ENCODE measurements around the gene IBTK.

The IBTK gene

DNA sequence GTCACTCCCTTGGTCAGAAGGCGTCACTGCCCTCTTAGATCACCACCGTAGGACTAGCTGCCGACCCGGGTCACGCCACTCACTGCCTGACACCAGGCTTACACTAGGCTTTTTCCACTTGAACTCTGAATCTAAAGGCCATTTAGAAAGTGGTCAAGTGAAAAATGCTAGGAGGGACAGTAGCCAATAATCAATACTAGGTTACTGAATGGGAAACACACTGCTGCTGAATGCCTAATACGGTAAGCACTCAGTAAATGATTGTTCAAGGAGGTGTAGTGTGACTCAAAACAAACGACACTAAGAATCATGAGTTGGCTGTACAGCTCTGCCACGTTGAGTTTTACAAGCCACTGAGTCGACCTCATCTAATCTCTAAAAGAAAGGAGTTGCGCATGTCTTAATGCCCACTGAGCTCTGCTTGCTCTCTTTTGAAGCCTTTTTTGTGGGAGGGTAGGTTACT, 760 bp upstream of the IBTK start:
- Histone ChIP-seq H3K27me3 (ENCODE audit: control insufficient read depth, low read length) (no peaks in the 10 kb centered on the region), H3K9me2 (replicated peaks; ENCODE audit: control insufficient read depth, low read length) (no peaks in the 10 kb centered on the region), H3K4me1 (ENCODE audit: control insufficient read depth, low read length) (peaks cover 34% of the 10 kb centered on the region), H3K27ac (ENCODE audit: low read depth, low read length) (0 out of 2 replicates have a peak overlapping the region, but pooled peaks have one; percentile 43), H3K4me3 (ENCODE audit: low read length) (peak overlapping the region; percentile 78), H3F3A (ENCODE audit: control insufficient read depth, insufficient read depth) (no peaks in the 10 kb centered on the region), H3K36me3 (ENCODE audit: control insufficient read depth, low read length) (peaks cover 33% of the 10 kb centered on the region), H3K9me3 (ENCODE audit: control insufficient read depth, insufficient read depth, low read length) (no peaks in the 10 kb centered on the region), H3K79me2 (ENCODE audit: control insufficient read depth, low read length) (peaks cover 49% of the 10 kb centered on the region), H3K4me2 (ENCODE audit: low read length) (peak overlapping the region; percentile 91), H4K20me1 (ENCODE audit: control insufficient read depth, insufficient read depth, low read depth, low read length) (no peaks in the 10 kb centered on the region; the same call in 1 of the 2 replicates)
- TF ChIP-seq EZH2phosphoT487 (IDR thresholded peaks at IDR 0.05; ENCODE audit: borderline replicate concordance, low read length) = no peak
- TF ChIP-seq, protein P1, sequence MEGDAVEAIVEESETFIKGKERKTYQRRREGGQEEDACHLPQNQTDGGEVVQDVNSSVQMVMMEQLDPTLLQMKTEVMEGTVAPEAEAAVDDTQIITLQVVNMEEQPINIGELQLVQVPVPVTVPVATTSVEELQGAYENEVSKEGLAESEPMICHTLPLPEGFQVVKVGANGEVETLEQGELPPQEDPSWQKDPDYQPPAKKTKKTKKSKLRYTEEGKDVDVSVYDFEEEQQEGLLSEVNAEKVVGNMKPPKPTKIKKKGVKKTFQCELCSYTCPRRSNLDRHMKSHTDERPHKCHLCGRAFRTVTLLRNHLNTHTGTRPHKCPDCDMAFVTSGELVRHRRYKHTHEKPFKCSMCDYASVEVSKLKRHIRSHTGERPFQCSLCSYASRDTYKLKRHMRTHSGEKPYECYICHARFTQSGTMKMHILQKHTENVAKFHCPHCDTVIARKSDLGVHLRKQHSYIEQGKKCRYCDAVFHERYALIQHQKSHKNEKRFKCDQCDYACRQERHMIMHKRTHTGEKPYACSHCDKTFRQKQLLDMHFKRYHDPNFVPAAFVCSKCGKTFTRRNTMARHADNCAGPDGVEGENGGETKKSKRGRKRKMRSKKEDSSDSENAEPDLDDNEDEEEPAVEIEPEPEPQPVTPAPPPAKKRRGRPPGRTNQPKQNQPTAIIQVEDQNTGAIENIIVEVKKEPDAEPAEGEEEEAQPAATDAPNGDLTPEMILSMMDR (IDR thresholded peaks at IDR 0.05; ENCODE audit: low read depth, low read length, poor library complexity, severe bottlenecking) = no peak

- H3K4me3 ChIP-seq (ENCODE audit: low read length) = peak overlapping the region; percentile 78
- TF ChIP-seq, protein P1 (IDR thresholded peaks at IDR 0.05; ENCODE audit: low read depth, low read length, poor library complexity, severe bottlenecking) = no peak
- no peak for TF ChIP-seq EZH2phosphoT487 (IDR thresholded peaks at IDR 0.05; ENCODE audit: borderline replicate concordance, low read length)
- H3K4me2 ChIP-seq (ENCODE audit: low read length) = peak overlapping the region; percentile 91
- H3K27me3 ChIP-seq (ENCODE audit: control insufficient read depth, low read length) = no peaks in the 10 kb centered on the region
- peaks cover 34% of the 10 kb centered on the region for H3K4me1 ChIP-seq (ENCODE audit: control insufficient read depth, low read length)
- no peaks in the 10 kb centered on the region for H3F3A ChIP-seq (ENCODE audit: control insufficient read depth, insufficient read depth)
- no peaks in the 10 kb centered on the region for H3K9me2 ChIP-seq (replicated peaks; ENCODE audit: control insufficient read depth, low read length)
- H3K9me3 ChIP-seq (ENCODE audit: control insufficient read depth, insufficient read depth, low read length) = no peaks in the 10 kb centered on the region
- H3K36me3 ChIP-seq (ENCODE audit: control insufficient read depth, low read length) = peaks cover 35% of the 10 kb centered on the region
- H3K79me2 ChIP-seq (ENCODE audit: control insufficient read depth, low read length) = peaks cover 63% of the 10 kb centered on the region
- H4K20me1 ChIP-seq (ENCODE audit: control insufficient read depth, insufficient read depth, low read depth, low read length) = no peaks in the 10 kb centered on the region; the same call in 1 of the 2 replicates
- H3K27ac ChIP-seq (ENCODE audit: low read depth, low read length) = peak overlapping the region; percentile 43
Measured at GRCh38 chr6:82246802-82247504, 591 bp downstream of the IBTK start.

- Histone ChIP-seq H3K27me3 (ENCODE audit: control insufficient read depth, low read length) (no peaks in the 10 kb centered on the region), H3K4me2 (ENCODE audit: low read length) (peak overlapping the region; percentile 91), H3K9me3 (ENCODE audit: control insufficient read depth, insufficient read depth, low read length) (no peaks in the 10 kb centered on the region), H3K27ac (ENCODE audit: low read depth, low read length) (no peak overlapping the region), H3K4me3 (ENCODE audit: low read length) (peak overlapping the region; percentile 78), H3K79me2 (ENCODE audit: control insufficient read depth, low read length) (peaks cover 69% of the 10 kb centered on the region), H3K36me3 (ENCODE audit: control insufficient read depth, low read length) (peaks cover 35% of the 10 kb centered on the region), H3K4me1 (ENCODE audit: control insufficient read depth, low read length) (peaks cover 38% of the 10 kb centered on the region), H3F3A (ENCODE audit: control insufficient read depth, insufficient read depth) (no peaks in the 10 kb centered on the region), H4K20me1 (ENCODE audit: control insufficient read depth, insufficient read depth, low read depth, low read length) (no peaks in the 10 kb centered on the region; the same call in 1 of the 2 replicates), H3K9me2 (replicated peaks; ENCODE audit: control insufficient read depth, low read length) (no peaks in the 10 kb centered on the region)
- no peak for TF ChIP-seq EZH2phosphoT487 (IDR thresholded peaks at IDR 0.05; ENCODE audit: borderline replicate concordance, low read length)
Measured at GRCh38 chr6:82246370-82246769, 1.2 kb downstream of the IBTK start.

DNA sequence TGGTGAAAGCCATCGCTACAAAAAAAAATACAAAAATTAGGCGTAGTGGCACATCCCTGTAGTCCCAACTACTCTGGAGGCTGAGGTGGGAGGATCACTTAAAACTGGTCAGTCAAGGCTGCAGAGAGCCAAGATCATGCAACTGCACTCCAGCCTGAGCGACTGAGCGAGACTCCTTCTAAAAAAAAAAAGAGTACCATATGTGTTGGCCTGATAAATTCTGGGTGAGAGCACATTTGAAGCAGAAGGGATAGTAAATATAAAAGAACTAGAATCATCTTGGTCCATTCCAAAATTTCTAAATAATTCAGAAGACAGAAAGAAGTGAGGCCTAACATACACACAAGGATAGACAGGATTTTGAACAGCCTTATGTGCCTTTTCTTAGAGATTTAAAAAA, 2.2 kb downstream of the IBTK start:
- Histone ChIP-seq H3K79me2 (ENCODE audit: control insufficient read depth, low read length) (peaks cover 78% of the 10 kb centered on the region), H3K9me3 (ENCODE audit: control insufficient read depth, insufficient read depth, low read length) (no peaks in the 10 kb centered on the region), H3K4me2 (ENCODE audit: low read length) (peak overlapping the region; percentile 91), H3K27ac (ENCODE audit: low read depth, low read length) (no peak overlapping the region), H3K36me3 (ENCODE audit: control insufficient read depth, low read length) (peaks cover 42% of the 10 kb centered on the region), H3K27me3 (ENCODE audit: control insufficient read depth, low read length) (no peaks in the 10 kb centered on the region), H3F3A (ENCODE audit: control insufficient read depth, insufficient read depth) (no peaks in the 10 kb centered on the region), H3K9me2 (replicated peaks; ENCODE audit: control insufficient read depth, low read length) (no peaks in the 10 kb centered on the region), H3K4me3 (ENCODE audit: low read length) (peak overlapping the region; percentile 78), H3K4me1 (ENCODE audit: control insufficient read depth, low read length) (peaks cover 47% of the 10 kb centered on the region), H4K20me1 (ENCODE audit: control insufficient read depth, insufficient read depth, low read depth, low read length) (no peaks in the 10 kb centered on the region; the same call in 1 of the 2 replicates)
- TF ChIP-seq EZH2phosphoT487 (IDR thresholded peaks at IDR 0.05; ENCODE audit: borderline replicate concordance, low read length) = no peak
- TF ChIP-seq, protein P1 (IDR thresholded peaks at IDR 0.05; ENCODE audit: low read depth, low read length, poor library complexity, severe bottlenecking) = no peak

All from DOHH2 (cell line).